Measurements from ENCODE around the gene PUSL1.
"Not testable (repeated sequence)": the region's sequence is repeated elsewhere in the genome, so short reads cannot be mapped to it uniquely, and the experiment has no call there.

PUSL1 gene

GRCh38 chr1:1310476-1311053 lies 2.2 kb downstream of the PUSL1 start:
- DNase-seq (ENCODE audit: low read depth), result no peak

GRCh38 chr1:1311107-1312104 lies 3.0 kb downstream of the PUSL1 start:
- DNase-seq (ENCODE audit: low read depth), result no peak

GRCh38 chr1:1312450-1313314 lies 4.3 kb downstream of the PUSL1 start:
- DNase-seq (ENCODE audit: low read depth), result no peak

- no peak for DNase-seq (ENCODE audit: low read depth)
These were observed 5.3 kb downstream of the PUSL1 start for GRCh38 chr1:1313500-1314236.

DNA sequence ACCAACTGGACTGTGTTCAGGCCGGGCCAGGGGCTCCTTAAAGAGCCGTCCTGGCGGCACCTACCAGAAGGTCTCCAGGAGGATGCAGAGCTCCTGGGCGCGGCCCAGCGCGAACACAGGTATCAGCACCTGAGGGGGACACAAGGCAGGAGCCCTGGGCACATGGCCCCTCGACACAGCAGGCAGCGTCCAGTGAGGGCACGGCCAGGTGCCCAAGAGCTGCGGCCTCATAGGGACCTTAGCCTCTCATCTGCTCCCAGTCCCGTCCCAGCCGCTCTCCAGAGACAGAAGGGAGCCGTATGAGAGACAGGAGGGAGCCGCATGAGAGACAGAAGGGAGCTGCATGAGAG lies 5.8 kb downstream of the PUSL1 start:
- DNase-seq (ENCODE audit: low read depth), result no peak

- no peak for DNase-seq (ENCODE audit: low read depth)
These were observed 6.4 kb downstream of the PUSL1 start for GRCh38 chr1:1314678-1315335.

- DNase-seq (ENCODE audit: low read depth), result no peak
These were observed 7.1 kb downstream of the PUSL1 start for GRCh38 chr1:1315435-1315954.

DNA sequence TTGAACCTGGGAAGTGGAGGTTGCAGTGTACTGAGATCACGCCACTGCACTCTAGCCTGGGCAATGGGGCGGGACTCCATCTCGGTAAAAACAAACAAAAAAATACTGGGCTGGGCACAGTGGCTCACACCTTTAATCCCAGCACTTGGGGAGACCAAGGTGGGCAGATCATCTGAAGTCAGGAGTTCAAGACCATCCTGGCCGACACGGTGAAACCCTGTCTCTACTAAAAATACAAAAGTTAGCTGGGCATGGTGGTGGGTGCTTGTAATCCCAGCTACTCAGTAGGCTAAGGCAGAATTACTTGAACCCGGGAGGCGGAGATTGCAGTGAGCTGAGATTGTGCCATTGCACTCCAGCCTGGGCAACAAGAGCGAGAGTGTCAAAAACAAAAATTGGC lies 7.8 kb downstream of the PUSL1 start:
- not testable (repeated sequence) for DNase-seq (ENCODE audit: low read depth)

DNA sequence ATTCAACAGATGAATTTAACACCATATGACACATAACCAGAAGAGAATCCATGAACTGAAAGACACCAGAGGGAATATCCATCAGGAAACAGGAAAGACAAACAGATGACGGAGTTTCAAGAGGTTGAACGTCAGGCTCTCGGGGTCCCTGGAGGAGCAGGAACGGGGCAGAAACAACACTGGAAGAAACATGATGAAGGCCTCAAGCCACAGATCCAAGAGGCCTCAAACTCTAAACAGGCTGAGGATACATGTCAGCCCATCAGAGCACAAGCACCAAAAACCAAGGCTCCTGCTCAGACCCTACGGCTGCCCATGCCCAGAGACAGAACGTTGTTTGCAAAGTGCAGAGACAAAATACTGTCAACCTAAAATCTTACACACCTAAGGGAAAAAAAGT lies 9.0 kb downstream of the PUSL1 start:
- DNase-seq (ENCODE audit: low read depth), result no peak

GRCh38 chr1:1318131-1318652 lies 9.8 kb downstream of the PUSL1 start:
- DNase-seq (ENCODE audit: low read depth), result no peak

DNA sequence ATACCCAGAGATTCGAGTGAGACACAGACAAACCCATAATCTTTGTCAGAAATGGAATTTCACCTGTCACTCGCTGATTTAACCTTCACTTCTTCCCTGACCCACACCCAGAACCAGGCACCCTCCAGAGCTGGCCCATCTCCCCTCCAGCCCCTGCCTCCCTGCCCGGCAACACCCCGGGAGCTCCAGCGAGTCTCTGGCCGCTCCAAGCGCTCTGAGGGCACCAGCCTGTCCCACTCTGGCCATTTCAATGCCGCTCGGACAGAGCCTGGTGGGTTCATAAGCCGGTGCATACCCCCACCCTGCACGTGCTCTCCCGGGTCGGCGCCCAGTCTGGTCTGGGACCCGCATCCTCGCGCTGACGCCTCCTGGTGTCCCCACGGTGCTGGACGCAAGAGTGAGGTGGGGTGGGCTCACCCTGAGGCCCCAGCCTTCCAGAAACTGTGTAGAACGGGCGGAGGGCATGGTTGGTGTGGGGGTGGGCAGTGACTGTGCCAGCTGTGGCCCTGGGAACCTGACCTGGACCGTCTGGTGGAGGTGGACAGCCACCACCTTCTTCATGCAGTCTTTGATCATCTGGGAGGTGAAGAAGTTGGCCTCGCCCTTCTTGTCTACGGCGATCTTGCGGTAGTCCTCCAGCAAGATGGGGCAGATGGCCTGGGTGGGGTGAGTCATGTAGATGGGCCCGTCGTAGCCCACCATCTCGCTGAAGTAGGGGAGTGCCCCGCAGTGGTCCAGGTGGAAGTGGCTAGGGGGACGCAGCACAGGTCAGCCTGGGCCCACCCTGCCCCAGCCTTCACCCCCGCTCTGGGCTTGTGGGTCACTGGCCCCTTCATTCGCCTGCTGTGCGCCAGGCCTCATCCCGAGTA lies 10.6 kb downstream of the PUSL1 start:
- no peak for DNase-seq (ENCODE audit: low read depth)

GRCh38 chr1:1319646-1319941 lies 11.2 kb downstream of the PUSL1 start:
- no peak for DNase-seq (ENCODE audit: low read depth)

DNA sequence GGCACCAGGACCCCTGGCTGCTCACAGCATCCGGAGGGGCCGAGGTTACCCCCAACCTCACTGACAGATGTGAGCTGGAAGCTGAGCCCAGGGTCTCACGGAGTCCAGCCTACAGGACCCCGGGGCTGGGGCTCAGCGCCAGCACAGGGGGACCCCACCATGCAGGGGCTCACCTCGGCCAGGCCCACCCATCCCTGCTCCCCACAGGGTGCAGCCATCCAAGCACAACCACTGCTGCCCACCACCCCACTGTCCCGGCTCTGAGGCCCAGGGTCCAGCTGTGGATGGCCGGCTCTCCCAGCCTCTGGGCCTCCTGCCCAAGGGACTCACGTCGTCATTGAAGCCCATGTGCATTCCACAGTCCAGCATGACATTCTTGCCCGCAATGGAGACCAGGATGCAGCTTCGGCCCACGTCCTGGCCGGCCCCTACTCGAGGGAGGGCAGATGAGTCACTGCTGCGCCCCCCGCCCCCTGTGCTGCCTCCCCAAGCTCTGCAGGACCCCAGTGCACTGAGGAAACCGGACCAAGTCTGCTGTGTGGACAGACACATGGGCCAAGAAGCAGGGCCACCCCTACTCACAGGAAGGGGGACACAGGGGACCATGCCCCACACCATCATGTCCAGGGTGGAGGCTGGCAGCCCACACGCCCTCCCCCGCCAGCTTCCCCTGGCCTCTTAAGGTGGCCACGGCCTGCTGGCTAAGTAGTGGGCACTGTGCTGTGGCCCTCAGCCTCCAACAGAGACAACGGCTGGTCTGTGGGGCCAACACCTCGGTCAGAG lies 12.5 kb downstream of the PUSL1 start:
- DNase-seq (ENCODE audit: low read depth), result no peak

DNA sequence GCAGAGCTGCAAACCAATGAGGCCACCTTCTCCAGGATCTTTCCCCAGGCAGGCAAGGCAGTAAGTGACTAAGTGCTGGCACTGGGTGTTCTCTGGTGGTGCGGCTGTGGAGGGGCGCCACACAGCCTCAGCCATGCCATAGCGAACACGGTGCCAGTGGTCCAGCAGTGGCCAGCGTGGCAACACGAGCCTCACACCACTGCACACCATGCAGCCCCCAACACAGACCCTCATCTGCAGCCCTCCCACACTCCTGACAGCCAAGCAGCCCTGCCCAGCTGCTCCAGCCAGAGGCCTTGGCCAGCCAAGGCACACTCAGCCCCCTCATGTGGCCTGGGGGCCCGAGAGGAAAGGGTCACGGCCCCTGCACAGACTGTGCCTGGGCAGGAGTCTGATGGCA lies 13.1 kb downstream of the PUSL1 start:
- DNase-seq (ENCODE audit: low read depth), result no peak

DNA sequence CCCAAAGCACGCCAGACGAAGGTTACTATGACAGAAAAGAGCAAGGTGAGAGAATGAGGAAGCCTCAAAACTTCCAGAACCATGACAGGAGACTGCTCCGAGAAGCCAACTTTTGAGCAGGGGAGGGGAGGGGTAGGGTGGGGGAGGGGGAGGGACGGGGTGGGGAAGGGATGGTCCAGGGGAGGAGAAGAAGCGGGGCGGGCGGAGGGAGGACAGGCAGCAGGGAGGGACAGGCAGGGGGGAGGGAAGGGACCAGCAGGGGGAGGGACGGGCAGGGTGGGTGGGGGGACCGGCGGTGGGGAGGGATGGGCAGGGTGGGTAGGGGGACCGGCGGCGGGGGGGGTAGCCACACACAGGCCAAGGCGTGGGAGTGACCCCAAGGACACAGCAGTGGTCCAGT lies 14.0 kb downstream of the PUSL1 start:
- no peak for DNase-seq (ENCODE audit: low read depth)

GRCh38 chr1:1322952-1323351 lies 14.6 kb downstream of the PUSL1 start:
- DNase-seq (ENCODE audit: low read depth), result no peak

GRCh38 chr1:1324084-1324523 lies 15.7 kb downstream of the PUSL1 start:
- no peak for DNase-seq (ENCODE audit: low read depth)

DNA sequence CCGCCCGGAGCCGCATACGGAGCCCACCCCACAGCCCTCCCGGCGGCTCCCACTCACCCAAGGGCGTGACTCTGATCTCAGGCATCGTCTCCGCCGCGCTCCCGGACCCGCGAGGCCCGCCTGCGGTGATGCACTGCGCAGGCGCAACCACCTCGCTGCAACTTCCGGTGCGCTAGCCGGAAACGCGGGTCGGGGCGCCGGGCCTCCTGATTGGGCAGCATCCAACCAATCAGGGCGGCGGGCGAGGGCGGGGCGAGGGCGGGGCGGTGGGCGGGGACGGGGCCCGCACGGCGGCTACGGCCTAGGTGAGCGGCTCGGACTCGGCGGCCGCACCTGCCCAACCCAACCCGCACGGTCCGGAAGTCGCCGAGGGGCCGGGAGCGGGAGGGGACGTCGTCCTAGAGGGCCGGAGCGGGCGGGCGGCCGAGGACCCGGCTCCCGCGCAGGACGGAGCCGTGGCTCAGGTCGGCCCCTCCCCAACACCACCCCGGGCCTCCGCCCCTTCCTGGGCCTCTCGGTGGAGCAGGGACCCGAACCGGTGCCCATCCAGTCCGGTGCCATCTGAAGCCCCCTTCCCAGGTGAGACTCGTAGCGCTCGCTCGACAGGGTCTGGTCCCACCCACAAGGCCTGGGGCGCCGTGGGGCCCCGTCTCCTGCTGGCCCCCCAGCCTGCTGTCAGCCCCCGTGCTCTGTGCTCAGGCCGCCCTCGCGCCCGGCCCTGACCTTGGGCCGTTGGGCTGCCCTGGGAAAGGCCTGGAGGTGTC lies 16.3 kb downstream of the PUSL1 start, which contains the start of the genes CPTP and INTS11:
Gene CPTP, plus strand, starts transcription at position 279 of the 764 bp plus-strand sequence. CDS start 2,109 bp downstream, outside the sequence.
Gene INTS11, minus strand, starts transcription at position 137 of the 764 bp plus-strand sequence. Its CDS starts 52 bp downstream, at position 85.
- peak; percentile 95 for DNase-seq (ENCODE audit: low read depth)
